SK-N-SH (cell line): ENCODE measurements around the gene LCA5L. TPM values are rescaled to one million over a fixed set of nuclear protein-coding genes. Genes with fewer than 3 reads are reported as not detected.
"Not testable (repeated sequence)": the region's sequence is repeated elsewhere in the genome, so short reads cannot be mapped to it uniquely, and the experiment has no call there.

Source experiments
- CTCF ChIA-PET: fragments of 300-600, 350-600 bp; formaldehyde crosslinking; extraction: SDS; loops from one replicate; lab custom pipeline; 2021; lab: Yijun Ruan, JAX
- POLR2A ChIA-PET: fragments of 350-600 bp; sonication (Branson Sonifier 250); formaldehyde crosslinking; extraction: SDS; loops from one replicate; lab custom pipeline; 2020; ENCODE audit warnings: antibody characterized with exemption, inconsistent platforms; lab: Yijun Ruan, JAX
- DNase-seq: peaks from one replicate; pipeline ENCODE4 v3.0.0; 2012
- H2AFZ ChIP-seq: fragments of 200-600 bp; sonication (generic); 2 replicates; pipeline ENCODE4 v1.8.1; 2016; ENCODE audit warnings: antibody characterized with exemption, mild to moderate bottlenecking, low read depth
- H3F3A ChIP-seq: fragments of 200-600 bp; sonication (generic); replicated peaks from 2 replicates; pipeline ENCODE3; 2016; ENCODE audit warnings: antibody characterized with exemption, mild to moderate bottlenecking; ENCODE audit not compliant: insufficient read depth
- H3K27ac ChIP-seq, 2 experiments: fragments of 200-500 bp in 1 of 2; fragments of 200-600 bp in 1 of 2; sonication (Bioruptor generic) in 1 of 2; sonication (generic), shearing (Covaris generic) in 1 of 2; 2 replicates each; pipeline versions ENCODE4 v1.5.1 to v1.6.1; 2014 to 2016; ENCODE audit warnings: low read depth in 2 of 2, inconsistent platforms in 1 of 2, low read length in 1 of 2, mild to moderate bottlenecking in 1 of 2, mixed read lengths in 1 of 2
- H3K27me3 ChIP-seq: fragments of 200-600 bp; sonication (generic), shearing (Covaris generic); 2 replicates; pipeline ENCODE4 v1.6.1; 2016; ENCODE audit warnings: mixed run types; ENCODE audit not compliant: insufficient read depth
- H3K36me3 ChIP-seq, 2 experiments: fragments of 200-500 bp in 1 of 2; fragments of 200-600 bp in 1 of 2; sonication (Bioruptor generic) in 1 of 2; sonication (generic) in 1 of 2; replicated peaks in 1 of 2; 2 replicates each; pipeline versions ENCODE3 to v1.5.1; 2014 to 2016; ENCODE audit warnings: low read length in 1 of 2, mild to moderate bottlenecking in 1 of 2; ENCODE audit not compliant: insufficient read depth in 2 of 2, control insufficient read depth in 1 of 2
- H3K4me1 ChIP-seq, 2 experiments: fragments of 200-500 bp in 1 of 2; fragments of 200-600 bp in 1 of 2; sonication (Bioruptor generic) in 1 of 2; sonication (generic), shearing (Covaris generic) in 1 of 2; 2 replicates each; pipeline versions ENCODE4 v1.5.1 to v1.6.1; 2014 to 2016; ENCODE audit warnings: low read depth in 1 of 2, low read length in 1 of 2, mixed run types in 1 of 2; ENCODE audit not compliant: insufficient read depth in 2 of 2, control insufficient read depth in 1 of 2
- H3K4me2 ChIP-seq: fragments of 200-600 bp; sonication (generic), shearing (Covaris generic); 2 replicates; pipeline ENCODE4 v1.6.1; 2017; ENCODE audit warnings: mixed run types
- H3K4me3 ChIP-seq, 2 experiments: fragments of 200-500 bp in 1 of 2; fragments of 200-600 bp in 1 of 2; sonication (Bioruptor generic) in 1 of 2; sonication (generic), shearing (Covaris generic) in 1 of 2; 2 replicates each; pipeline versions ENCODE4 v1.5.1 to v1.8.1; 2014 to 2016; ENCODE audit warnings: low read depth in 2 of 2, inconsistent platforms in 1 of 2, low read length in 1 of 2, mild to moderate bottlenecking in 1 of 2, mixed read lengths in 1 of 2, moderate library complexity in 1 of 2
- H3K79me2 ChIP-seq: fragments of 200-600 bp; sonication (generic); 2 replicates; pipeline ENCODE4 v1.8.1; 2017; ENCODE audit warnings: mild to moderate bottlenecking; ENCODE audit not compliant: insufficient read depth
- H3K9ac ChIP-seq: fragments of 200-600 bp; sonication (generic); 2 replicates; pipeline ENCODE4 v1.6.1; 2017; ENCODE audit warnings: mixed run types
- H3K9me2 ChIP-seq: fragments of 200-600 bp; sonication (generic); 2 replicates; pipeline ENCODE4 v1.6.1; 2017; ENCODE audit warnings: mixed run types
- H3K9me3 ChIP-seq: fragments of 200-600 bp; sonication (generic); 2 replicates; pipeline ENCODE4 v1.6.1; 2017; ENCODE audit warnings: mixed run types, mild to moderate bottlenecking, moderate library complexity
- H4K20me1 ChIP-seq: fragments of 200-600 bp; sonication (generic); 2 replicates; pipeline ENCODE4 v1.6.1; 2017; ENCODE audit warnings: mild to moderate bottlenecking, mixed run types; ENCODE audit not compliant: insufficient read depth
- CHD2 ChIP-seq: fragments of 150-350 bp; IDR thresholded peaks from 2 replicates; pipeline ENCODE4 v1.6.1; 2018; ENCODE audit warnings: low read length; ENCODE audit not compliant: partially characterized antibody
- CTCF ChIP-seq: fragments of 200-600 bp; sonication (generic); IDR thresholded peaks from 2 replicates; pipeline ENCODE4 v1.6.1; 2017; ENCODE audit warnings: antibody characterized with exemption, mild to moderate bottlenecking, moderate library complexity
- ELF1 ChIP-seq: IDR thresholded peaks from 2 replicates; pipeline ENCODE4 v1.4.0; 2012
- FOSL2 ChIP-seq: IDR thresholded peaks from 2 replicates; pipeline ENCODE4 v1.4.0; 2012; ENCODE audit warnings: low read depth, mild to moderate bottlenecking, moderate library complexity, borderline replicate concordance
- FOXJ3 ChIP-seq: sonication (generic); formaldehyde crosslinking; IDR thresholded peaks from 2 replicates; pipeline ENCODE4 v1.5.1; 2020; ENCODE audit warnings: mild to moderate bottlenecking, missing genetic modification reagents
- GABPA ChIP-seq: IDR thresholded peaks from 2 replicates; pipeline ENCODE4 v1.4.0; 2012; ENCODE audit warnings: low read depth, mild to moderate bottlenecking
- MEF2A ChIP-seq: IDR thresholded peaks from 2 replicates; pipeline ENCODE4 v1.4.0; 2012; ENCODE audit warnings: low read depth, borderline replicate concordance
- MXI1 ChIP-seq: IDR thresholded peaks from 2 replicates; pipeline ENCODE4 v1.6.1; 2012; ENCODE audit warnings: mild to moderate bottlenecking, low read depth, low read length, improper control_type of control experiment
- NFIC ChIP-seq: IDR thresholded peaks from 2 replicates; pipeline ENCODE4 v1.4.0; 2012; ENCODE audit warnings: borderline replicate concordance
- RAD21 ChIP-seq: IDR thresholded peaks from 2 replicates; pipeline ENCODE4 v1.6.1; 2012; ENCODE audit warnings: mild to moderate bottlenecking, low read length
- TCF12 ChIP-seq: IDR thresholded peaks from 2 replicates; pipeline ENCODE4 v1.4.0; 2012
- TEAD4 ChIP-seq: IDR thresholded peaks from 2 replicates; pipeline ENCODE4 v1.4.0; 2012; ENCODE audit warnings: mild to moderate bottlenecking, borderline replicate concordance; ENCODE audit not compliant: insufficient read depth
- YY1 ChIP-seq: IDR thresholded peaks from 2 replicates; pipeline ENCODE4 v1.4.0; 2012; ENCODE audit warnings: low read depth, mild to moderate bottlenecking
- ZBTB33 ChIP-seq: IDR thresholded peaks from 2 replicates; pipeline ENCODE4 v1.4.0; 2012; ENCODE audit warnings: low read depth, borderline replicate concordance
- WGBS: methylation state at CpG from one replicate; pipeline ENCODE4 v1.1.6; 2017; ENCODE audit warnings: low lambda C conversion rate; 5-methylcytosine and 5-hydroxymethylcytosine counted together
- polyA plus RNA-seq, 3 experiments: library from polyadenylated mRNA; depleted of rRNA; stranded (reverse); fragments of >200 nt; gene quantifications; 2 replicates each; pipeline ENCODE4 v1.2.3, GENCODE V29; 2012
- TF ChIP-seq, protein P1 (sequence below): IDR thresholded peaks from 2 replicates; pipeline ENCODE4; 2012

LCA5L gene
- polyA plus RNA-seq, 1 of the 3 experiments (the other 2 are of a cell fraction), result 0.74 TPM

DNA sequence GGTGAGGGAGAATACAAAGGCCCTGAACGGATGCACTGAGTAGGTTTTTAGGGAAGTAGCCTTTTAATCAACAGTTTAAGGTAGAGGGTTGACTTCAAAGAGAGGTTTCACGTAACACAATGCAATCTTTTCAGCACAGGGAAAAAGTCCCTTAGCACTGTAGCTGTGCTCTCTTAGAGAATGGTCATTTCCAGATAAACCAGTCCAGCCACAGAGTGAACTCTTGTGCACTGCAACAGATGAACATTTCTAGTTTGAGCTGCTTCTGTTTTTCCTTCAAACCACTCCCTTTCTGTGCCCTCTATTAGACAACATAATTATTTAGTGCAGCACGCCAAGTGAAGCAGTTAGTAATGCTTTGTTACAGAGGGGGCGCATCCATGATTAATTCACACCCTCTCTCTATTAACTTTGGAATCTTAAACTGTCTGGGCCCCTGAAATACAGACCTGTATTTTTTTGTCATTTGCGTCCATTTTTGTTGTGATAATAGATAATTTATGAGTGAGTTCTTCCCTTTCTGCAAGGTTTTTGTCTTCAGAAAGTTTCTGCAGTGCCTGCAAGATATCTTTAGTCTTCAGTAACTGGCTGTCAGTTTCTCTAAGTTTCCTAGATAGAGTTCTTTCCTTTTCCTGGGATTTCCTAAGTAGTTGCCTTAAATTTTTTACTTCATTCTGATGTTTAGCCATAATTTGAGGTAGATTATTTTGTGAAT lies 22.9 kb downstream of the LCA5L start:
- Histone ChIP-seq H3K27me3 (no peaks in the 10 kb centered on the region), H2AFZ (no peak overlapping the region), H3K4me3 (no peak overlapping the region), H3K9me3 (no peaks in the 10 kb centered on the region), H3F3A (no peaks in the 10 kb centered on the region), H3K4me1 (no peaks in the 10 kb centered on the region), H3K9ac (no peak overlapping the region), H3K9me2 (no peaks in the 10 kb centered on the region), H3K79me2 (no peaks in the 10 kb centered on the region), H3K27ac (no peak overlapping the region), H3K4me2 (no peak overlapping the region), H4K20me1 (no peaks in the 10 kb centered on the region), H3K36me3 (peaks cover 0 to under 1% of the 10 kb centered on the region in 2 experiments)
- POLR2A ChIA-PET, result no interaction called here
- TF ChIP-seq RAD21, result no peak
- TF ChIP-seq GABPA, result no peak
- TF ChIP-seq NFIC, result no peak
- TF ChIP-seq MXI1, result no peak
- no peak for TF ChIP-seq CTCF
- DNase-seq, result no peak
- whole genome bisulfite sequencing, result 95% methylated on average over 5 of the region's 5 CpGs
- CTCF ChIA-PET, result interaction anchor here (1.2 kb wide), 1 partner anchor 19 kb away, joined by 3 read pairs; no protein-coding TSS in a partner anchor

GRCh38 chr21:39419204-39419603 lies 26.4 kb downstream of the LCA5L start:
- POLR2A ChIA-PET, H3K4me2 ChIP-seq, H3K36me3 ChIP-seq, H4K20me1 ChIP-seq, H3F3A ChIP-seq, H3K79me2 ChIP-seq, H3K9ac ChIP-seq, DNase-seq, H2AFZ ChIP-seq, H3K4me3 ChIP-seq, H3K9me2 ChIP-seq, H3K27ac ChIP-seq, H3K9me3 ChIP-seq, H3K4me1 ChIP-seq, H3K27me3 ChIP-seq: not testable (repeated sequence)
- 92% methylated on average over 5 of the region's 5 CpGs for WGBS
- CTCF ChIA-PET, result interaction anchor here (1.8 kb wide), 1 partner anchor 36 kb away, joined by 3 read pairs; no protein-coding TSS in a partner anchor

- WGBS, result 71% methylated on average over 2 of the region's 2 CpGs
- DNase-seq, result no peak
- Histone ChIP-seq H3K79me2 (no peaks in the 10 kb centered on the region), H3K27me3 (no peaks in the 10 kb centered on the region), H3K36me3 (peaks cover 6 to 19% of the 10 kb centered on the region in 2 experiments), H3K9me2 (no peaks in the 10 kb centered on the region), H3K4me3 (no peak overlapping the region), H3K4me1 (no peaks in the 10 kb centered on the region; a peak in 1 of 4 replicates), H3F3A (no peaks in the 10 kb centered on the region), H3K27ac (no peak overlapping the region), H2AFZ (no peak overlapping the region), H3K9me3 (no peaks in the 10 kb centered on the region), H3K4me2 (no peak overlapping the region), H3K9ac (no peak overlapping the region), H4K20me1 (no peaks in the 10 kb centered on the region)
- CTCF ChIA-PET, result no interaction called here
- POLR2A ChIA-PET, result no interaction called here
- TF ChIP-seq TEAD4 (no peak), ELF1 (no peak), MEF2A (no peak), YY1 (no peak), CHD2 (no peak), TCF12 (no peak), FOXJ3 (no peak), RAD21 (no peak), FOSL2 (no peak), ZBTB33 (no peak), GABPA (no peak)
- TF ChIP-seq, protein P1, sequence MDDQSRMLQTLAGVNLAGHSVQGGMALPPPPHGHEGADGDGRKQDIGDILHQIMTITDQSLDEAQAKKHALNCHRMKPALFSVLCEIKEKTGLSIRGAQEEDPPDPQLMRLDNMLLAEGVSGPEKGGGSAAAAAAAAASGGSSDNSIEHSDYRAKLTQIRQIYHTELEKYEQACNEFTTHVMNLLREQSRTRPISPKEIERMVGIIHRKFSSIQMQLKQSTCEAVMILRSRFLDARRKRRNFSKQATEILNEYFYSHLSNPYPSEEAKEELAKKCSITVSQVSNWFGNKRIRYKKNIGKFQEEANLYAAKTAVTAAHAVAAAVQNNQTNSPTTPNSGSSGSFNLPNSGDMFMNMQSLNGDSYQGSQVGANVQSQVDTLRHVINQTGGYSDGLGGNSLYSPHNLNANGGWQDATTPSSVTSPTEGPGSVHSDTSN, result no peak
These were observed 39.5 kb downstream of the LCA5L start for GRCh38 chr21:39406065-39406464.
